GM19463 (cell line): ENCODE measurements around the gene DLX4.

Experiments
- ATAC-seq: cut with Tn5 transposase; IDR thresholded peaks from one replicate; pipeline ENCODE4 v1.9.1; 2021; ENCODE audit warnings: mild to moderate bottlenecking, moderate library complexity; ENCODE audit not compliant: unreplicated experiment

Gene DLX4

GRCh38 chr17:49985310-49985990 is 16.5 kb downstream of the DLX4 start:
- ATAC-seq = no peak

- ATAC-seq = no peak
Measured at GRCh38 chr17:49986396-49987289, 17.7 kb downstream of the DLX4 start.

DNA sequence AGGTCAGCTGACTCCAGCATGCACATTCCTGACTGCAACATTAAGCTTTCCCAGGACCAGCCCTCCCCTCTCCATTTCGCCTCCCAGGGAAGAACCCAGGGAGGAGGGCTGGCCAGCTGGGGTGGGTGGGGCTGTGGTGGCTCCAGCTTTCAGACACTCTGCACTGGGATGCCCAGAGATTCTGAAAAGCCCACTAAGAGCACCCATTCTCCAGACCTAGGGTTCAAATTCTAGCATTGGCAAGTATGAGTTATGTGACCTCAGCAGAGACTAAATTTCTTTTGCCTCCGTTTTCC is 18.2 kb downstream of the DLX4 start:
- no peak for ATAC-seq

DNA sequence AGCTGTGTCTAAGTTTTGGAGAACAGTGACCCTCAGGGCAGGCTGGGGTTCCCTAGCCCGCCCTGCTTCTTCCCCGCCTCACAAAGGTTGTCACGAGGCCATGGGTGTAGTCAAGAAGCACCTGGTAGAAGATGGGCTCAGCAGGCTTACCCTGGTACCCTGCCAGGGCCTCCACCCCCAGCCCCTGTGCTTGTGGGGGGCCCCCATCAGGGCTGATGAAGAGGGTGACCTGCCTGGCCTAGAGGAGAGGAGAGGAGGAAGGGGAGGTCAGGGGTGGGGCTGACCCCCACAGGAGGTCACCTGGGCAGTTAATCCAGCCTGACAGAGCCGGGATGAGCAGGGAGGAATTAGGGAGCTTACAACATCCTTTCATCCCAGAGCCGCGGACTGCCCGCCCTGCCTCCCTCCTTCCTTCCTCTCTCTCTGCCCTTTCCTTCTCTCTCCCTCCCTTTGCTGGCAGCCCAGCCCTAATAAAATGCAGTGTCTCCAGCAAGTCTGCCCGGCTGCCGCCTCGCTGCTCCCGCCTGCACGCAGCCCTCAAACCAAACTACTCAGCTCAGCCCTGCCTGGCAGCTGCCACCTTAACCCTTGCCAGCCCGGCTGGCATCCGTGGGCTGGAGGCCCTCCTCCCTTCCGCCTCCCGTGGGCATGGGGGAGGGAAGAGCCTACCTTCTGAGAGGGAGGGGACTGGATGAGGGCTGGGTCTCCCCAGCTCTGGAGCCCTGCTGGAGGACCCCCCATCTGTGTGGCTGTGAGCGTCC is 18.9 kb downstream of the DLX4 start:
- no peak for ATAC-seq

DNA sequence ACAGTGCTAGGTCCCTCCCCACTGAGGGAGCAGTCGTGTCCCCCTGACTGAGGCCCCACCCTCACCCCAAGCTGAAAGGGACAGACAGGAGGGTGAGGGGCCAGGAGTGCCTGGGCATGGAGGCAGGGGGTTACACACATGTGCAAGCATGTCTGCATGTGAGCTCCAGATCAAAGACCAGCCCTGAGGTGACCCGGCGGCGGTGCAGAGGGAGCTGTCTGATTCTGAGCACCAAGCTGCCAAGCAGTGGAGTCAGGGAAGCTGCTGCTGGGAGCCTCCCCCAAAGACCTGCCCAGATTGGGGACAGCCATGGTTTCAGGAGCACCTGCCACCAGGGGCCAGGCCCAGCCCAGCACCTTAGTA is 20.5 kb downstream of the DLX4 start:
- no peak for ATAC-seq

GRCh38 chr17:49990331-49990730 is 21.3 kb downstream of the DLX4 start:
- ATAC-seq = no peak

DNA sequence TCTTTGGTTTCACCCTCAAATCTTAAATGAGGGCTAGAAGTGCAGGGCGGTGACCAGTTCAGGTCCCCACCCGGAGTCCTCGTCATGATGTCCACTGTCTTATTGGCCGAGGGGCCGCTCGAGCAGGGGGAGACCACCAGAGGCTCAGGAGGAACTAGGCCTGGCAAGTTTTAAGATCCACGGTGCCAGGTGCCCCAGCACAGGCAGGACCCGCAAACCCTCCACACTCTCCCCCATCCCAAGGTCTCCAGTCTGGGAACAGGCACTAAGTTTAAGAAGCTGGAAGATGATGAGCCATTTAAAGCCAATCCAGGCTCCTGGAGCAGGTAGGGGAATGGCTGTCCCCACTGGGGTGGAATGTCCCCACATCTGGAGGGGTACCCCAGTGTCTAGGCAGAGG is 21.9 kb downstream of the DLX4 start:
- no peak for ATAC-seq

GRCh38 chr17:49991409-49991808 is 22.4 kb downstream of the DLX4 start:
- no peak for ATAC-seq

GRCh38 chr17:49992191-49992932 is 23.4 kb downstream of the DLX4 start:
- no peak for ATAC-seq

DNA sequence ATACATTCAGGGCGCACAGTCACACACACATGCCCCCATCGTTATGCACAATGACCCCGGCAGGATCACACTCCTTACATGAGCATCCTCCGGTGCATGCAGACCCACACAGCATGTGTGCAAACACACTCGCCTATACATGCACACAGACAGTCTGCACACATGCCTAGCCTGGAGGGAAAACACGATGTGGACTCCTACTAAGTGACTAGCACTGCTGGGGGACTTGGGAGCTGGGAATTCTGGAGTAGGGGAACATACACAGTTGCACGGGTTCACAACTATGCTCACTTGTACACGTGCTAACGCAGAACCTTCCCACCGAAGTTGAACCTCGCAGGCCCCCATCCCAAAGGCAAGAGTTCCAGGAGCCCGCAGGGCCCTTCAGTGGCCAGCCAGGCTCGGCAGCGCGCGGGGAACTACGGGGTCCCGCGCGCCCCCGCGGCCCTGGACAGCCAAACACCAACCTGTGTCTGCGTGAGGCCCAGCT is 24.0 kb downstream of the DLX4 start:
- no peak for ATAC-seq

GRCh38 chr17:49993423-49994060 is 24.6 kb downstream of the DLX4 start:
- ATAC-seq = no peak

- ATAC-seq = no peak
Measured at GRCh38 chr17:49994085-49995054, 25.4 kb downstream of the DLX4 start.

DNA sequence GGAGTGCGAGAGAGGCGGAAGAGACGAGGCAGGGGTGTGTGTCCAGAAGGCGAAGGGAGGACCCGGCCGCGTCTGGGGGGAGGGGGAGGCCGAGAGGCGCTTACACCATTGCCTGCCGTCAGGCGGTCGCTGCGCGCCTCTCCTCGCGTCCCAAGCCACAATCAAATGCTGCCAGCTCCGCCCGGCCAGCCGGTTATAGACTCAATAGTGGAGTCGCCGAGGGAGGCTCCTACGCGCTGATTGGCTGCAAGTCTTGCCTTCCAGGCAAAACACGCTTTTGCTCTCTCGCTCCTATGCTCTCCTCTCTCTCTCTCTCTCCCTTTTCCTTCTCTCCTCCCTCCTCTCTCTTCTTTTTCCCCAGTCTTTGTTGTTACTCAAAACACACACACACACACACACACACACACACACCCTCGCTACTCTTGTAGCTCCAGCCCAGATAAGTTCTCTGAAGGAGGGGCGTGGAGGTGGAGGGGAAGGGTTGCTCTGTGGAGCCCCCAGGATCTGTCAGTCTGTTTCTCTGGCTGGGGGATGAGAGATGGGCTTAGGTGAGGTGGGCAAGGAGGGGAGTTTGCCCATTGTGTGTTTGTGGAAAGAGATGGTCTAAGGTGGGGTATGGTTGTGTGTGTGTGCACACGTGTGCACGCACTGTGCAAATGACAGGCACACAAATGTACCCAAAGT is 26.2 kb downstream of the DLX4 start, which contains the start of gene DLX3:
TSS of gene DLX3 (minus strand) at position 170 of the 684 bp plus-strand sequence. CDS start 226 bp downstream, outside the sequence.
- no peak for ATAC-seq

DNA sequence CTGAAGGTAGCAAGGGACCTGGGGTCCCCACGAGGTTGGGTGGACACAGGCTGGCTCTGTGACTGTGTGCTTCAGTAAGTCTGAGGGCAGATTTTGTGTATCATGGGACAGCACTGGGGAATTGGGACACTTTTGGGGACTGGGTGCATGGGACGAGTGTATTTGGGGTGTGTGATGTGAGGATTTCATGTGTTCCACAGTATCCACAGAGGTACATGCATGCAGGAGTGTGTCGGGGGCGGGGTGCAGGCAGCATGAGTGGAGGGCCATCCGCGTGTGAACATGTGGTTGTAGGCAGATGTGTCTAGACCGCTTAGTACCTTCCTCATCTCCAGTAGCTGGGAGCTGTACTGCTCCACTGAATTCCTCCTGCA is 27.1 kb downstream of the DLX4 start:
- ATAC-seq = no peak

DNA sequence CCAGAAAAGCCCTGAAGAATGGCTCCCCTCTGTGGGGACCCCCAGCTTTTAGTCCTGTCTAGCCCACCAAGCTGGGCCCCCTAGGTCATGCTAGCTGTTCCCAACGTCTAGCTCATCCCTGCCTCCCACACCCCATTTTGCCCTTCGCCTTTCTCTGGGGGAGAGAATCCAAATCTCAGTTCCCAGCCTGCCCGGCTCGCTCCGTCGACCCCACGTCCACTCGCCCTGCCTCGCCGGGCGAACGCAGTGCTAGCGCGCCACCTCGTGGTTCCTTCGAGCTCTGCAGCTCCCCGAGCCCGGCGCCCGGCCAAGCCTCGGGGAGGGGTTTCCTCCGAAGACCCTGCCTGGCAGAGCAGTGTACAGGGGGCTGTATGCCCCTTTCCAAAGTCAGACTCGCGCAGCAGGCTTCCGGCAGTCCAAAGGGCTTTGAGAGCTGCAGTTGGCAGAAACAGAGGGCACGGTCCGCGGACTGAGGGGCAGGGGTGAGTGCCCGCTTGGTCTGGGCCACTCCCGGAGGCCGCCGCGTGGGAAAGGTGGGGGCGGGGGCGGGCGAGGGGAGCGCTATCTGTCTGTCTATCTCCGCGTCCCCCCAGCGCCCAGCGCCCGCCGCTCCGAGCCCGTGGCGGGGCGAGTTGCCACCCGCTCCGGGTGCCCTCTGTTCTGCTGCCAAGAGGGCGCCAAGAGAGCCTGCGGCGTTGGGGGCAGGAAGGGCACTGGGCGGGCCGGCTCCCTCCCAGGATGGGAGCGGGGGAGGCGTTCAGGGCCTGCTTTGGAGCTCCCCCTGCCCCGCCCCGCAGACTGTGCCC is 27.7 kb downstream of the DLX4 start:
- no peak for ATAC-seq

DNA sequence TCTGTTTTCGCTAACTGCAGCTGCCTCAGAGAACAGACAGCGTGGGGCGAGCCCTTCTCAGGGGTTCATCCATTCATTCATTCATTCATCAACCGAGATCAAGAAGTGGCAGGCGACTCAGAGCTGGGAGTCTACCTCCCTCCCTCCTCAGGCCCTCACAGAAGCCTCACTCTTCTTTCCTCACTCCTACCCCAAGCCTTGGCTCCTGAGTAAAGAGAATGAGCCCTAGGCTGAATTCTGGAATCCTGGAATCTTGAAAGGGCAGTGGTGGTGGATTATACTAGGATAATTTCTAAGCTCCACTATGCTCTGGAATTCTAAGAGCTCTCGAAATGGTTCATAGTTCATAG is 28.3 kb downstream of the DLX4 start:
- no peak for ATAC-seq

DNA sequence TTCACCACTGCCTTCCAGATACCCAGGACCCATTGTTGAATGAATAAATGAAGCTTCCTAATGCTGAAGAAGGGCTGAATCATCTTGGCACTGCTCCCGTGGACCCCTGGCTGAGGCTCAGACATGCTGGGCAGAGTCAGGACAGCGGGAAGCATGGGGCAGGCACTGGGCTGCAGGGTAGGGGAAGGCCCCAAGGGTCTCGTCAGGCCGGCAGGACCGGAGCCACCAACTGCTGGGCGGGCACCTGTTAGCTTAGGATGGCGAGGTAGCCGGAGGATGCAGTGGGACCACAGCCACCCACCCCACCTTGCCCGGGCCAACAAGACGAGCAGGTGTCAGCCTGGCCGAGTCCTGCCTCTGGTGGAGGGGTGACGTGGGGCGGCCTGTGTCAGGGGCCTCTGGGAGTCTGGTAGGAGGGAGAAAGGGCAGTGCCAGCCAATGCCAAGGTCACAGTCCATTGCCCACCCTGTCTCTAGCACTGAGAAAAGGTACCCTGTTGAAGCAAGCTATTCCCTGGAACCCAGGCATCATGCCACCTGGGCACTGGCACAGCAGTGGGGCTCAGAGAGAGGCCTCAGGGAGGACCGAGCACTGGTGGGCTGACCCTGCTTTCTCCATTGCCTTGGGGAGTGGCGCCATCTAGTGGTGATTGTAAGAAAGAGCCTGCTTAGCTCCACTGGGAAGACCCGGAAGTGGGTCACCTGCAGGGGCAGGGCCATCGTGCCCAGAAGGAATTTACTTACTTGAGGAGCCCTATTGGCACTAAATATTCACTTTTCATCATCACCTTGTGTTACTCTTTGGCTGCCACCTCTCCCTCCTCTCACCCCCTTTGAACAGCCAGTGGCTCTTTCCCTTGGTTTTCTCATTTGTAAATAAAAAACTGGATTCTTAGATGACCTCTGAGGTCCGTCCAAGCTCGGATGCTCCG is 29.0 kb downstream of the DLX4 start:
- no peak for ATAC-seq
